Effector CD4-positive, alpha-beta T cell (primary cell): ENCODE results near the gene KLHL28.
A peak's percentile ranks its signal among the peaks of the same experiment; 100 is the strongest.

Experiments used
- DNase-seq: peaks from one replicate; pipeline ENCODE4 v3.0.0-alpha.2; 2020

Gene KLHL28

DNA sequence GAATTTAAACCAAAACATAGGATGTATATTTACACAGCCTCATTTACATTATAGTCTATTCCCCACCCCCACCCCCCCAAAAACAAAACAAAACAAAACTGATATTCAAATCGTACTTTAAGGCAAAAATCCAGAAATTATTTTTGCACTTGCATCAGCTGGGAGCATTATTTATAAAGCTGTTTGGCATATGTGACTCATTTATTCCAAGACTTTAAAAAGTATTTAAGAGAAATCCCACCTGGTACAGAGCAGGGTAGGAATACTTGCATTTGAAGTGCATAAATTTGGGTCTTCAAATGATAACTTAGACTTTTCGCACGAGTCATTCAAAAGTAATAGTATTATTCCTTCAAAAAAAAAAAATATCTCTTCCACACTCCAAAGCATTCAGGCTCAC, 1.1 kb downstream of the KLHL28 start:
- no peak for DNase-seq

DNA sequence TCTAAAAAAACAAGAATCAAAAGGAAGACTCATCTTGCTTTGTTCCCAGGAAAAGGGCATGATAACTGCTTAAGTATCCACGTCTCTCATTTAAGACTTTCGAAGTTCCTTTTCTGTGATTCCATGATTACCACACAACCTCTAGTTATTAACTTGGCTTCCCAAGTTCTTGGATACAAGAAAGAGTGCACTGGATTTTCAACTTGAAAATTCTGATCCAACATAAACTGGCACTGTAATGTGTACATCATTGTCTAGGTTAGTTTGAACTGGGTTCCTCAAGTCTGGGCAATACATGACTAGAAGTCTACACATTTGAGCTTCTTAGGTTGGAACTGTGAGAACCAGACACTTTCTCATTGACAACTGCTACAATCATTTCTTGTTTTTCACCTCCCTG, 1.6 kb downstream of the KLHL28 start:
- DNase-seq: no peak

DNA sequence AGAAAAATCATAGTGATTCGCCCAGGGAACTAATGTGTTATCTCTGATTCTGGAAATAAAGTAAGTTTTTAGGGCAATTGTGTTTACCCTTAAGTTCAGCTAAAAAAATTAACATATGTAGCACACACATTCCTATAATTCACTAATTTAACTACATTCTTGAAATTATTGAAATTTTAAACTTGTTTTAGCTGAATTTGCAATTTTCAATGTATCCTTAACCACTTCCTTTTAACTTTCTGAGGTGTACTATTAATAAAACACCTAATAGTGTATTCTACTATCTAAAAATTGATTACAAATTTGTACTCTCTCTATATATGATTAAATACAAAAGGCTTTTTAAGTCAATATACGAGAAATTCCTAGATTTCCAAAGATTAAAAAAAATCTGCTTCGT, 2.2 kb downstream of the KLHL28 start:
- no peak for DNase-seq

GRCh38 chr14:44956866-44957265, 4.9 kb downstream of the KLHL28 start:
- no peak for DNase-seq

DNA sequence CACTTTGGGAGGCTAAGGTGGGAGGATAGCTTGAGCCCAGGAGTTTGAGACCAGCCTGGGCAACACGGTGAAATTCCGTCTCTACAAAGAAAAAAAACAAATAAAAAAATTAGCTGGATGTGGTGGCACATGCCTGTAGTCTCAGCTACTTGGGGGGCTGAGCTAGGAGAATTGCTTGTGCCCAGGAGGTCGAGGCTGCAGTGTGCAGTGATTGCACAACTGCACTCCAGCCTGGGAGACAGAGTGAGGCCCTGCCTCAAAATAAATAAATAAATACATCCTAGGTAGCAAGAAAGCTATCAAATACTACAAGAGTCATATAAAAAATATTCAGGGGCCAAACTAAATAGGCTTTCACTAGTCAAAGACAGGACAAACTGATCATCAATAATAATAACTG, 6.2 kb downstream of the KLHL28 start:
- no peak for DNase-seq

DNA sequence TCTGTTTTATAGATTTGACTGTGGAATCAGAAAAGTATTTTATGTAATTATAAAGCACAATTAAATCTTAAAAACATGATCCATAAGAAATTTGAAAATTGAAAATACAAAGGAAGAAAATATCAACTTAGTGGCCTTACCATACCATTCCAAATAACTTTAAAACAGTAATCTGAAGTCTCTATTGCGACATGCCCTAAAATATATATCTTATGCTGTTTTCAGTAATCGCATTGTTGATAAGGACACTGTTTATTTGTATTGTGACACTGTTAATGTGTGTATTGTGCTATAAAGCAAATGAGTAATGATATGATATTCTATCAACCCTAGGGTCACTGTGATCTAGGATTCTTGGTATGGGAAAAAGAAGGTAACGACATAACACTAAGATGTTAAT, 7.0 kb downstream of the KLHL28 start:
- no peak for DNase-seq

DNA sequence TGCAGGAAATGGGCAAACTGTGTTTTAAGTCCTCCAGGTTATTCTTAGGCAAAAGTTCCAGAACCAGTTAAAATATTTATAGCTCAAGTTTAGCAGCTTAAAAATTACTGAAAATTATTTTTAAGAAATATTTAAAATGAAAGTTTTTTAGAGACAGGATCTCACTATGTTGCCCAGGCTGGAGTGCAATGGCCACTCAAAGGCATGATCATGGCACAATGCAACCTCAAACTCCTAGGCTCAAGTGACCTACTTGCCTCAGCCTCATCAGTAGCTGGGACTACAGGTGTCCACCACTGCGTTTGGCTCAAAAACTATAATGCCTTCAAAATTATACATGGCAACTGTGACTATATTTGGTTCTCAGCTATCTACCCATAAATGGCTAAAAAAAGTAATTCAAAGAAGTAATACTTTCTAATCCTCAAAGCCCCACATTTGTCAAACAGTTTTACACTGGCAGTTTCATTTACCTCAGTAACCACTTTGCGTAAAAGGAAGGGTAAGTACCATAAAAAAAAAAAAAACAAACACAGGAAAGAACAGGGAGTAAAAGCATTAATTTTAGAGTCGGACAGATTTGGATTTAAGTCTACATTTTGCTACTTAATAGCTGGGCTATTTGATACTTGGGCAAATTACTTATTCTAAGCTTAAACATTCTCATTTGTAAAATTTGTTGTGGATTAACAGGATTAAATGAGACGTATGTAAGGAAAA, 9.2 kb downstream of the KLHL28 start:
- DNase-seq: no peak

DNA sequence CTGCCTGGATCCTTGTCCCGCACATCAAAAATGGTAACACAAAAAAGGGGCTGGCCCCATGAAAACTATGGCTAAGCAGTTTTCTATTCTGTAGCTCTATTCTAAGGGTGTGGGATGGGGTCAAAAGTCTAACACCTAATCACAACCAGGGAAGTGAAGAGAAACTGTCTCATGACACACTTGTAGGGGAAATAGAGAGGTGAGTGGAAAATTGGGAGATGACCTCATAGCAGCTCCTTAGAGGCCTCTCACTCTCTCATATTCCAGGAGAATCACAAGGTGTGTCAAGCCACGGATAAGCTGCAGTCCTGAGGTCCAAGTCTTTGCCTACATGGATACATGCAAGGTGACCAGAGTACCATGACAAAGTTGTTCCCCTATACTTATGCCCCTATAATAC, 10.7 kb downstream of the KLHL28 start:
- DNase-seq: no peak

- DNase-seq: no peak
Measured at GRCh38 chr14:44945264-44945663, 16.5 kb downstream of the KLHL28 start.

DNA sequence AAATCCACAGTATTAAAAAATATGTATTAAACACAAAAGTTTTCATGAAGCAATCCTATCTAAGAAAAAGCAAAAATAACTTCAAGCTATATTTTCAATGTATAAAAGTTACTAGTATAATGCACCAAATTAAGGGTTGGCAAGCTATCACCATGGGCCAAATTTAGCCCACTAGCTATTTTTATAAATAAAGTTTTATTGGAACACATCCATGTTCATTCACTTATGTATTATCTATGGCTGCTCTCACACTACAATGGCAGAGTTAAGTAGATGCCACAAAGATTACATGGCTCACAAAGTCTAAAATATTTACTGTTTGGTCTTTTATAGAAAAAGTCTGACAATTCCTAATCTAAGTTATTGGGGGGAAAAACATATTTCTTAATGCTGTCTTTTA, 17.6 kb downstream of the KLHL28 start:
- no peak for DNase-seq

DNA sequence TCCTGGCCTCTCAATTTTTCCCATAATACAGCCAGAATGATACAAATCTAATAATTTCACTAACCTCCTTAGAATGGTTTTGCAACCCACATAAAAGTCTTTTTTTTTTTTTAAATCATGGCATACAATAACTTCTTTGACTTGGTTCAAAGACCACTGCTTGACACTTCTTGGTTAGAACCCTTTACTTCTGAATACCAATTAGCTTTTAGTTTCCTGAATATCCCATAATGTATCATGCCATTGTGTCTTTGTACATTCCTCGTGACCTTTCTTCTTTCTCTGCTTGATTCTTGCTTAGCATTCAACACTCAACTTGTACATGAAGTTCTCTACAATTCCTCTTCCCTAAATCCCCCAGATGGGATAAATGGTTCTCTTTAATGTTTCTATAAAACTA, 19.3 kb downstream of the KLHL28 start:
- no peak for DNase-seq

GRCh38 chr14:44941591-44941990, 20.2 kb downstream of the KLHL28 start:
- no peak for DNase-seq

DNA sequence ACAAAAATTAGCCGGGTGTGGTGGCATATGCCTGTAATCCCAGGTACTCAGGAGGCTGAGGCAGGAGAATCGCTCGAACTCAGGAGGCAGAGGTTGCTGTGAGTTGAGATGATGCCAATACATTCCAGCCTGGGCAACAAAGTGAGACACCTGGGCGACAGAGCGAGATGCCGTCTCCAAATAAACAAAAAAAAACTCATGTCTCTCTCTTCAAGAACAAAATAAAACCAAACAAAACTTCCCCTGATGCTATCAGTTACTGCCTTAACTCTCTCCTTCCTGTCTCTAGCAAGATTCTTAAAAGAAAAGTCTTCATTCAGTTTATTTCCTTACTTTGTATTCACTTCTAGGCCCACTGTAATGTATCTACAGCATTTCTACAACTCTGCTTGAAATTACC, 20.8 kb downstream of the KLHL28 start:
- DNase-seq: no peak

DNA sequence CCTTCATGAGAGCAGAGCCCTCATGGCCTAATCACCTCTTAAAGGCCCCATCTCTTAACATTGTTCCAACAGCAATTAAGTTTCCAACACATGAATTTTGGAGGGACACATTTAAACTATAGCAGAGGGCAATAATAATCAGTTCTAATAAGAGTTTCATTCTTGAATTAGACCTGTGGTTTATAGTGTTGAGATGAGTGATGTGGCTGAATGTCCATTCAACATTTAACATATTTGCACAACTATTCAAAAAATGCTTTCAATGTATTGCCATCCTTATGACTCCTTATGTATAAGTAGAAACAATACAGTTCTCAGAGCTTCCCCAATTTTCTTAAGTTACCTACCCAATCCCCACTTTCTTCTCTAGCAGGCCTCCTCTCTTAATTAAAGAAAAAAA, 21.5 kb downstream of the KLHL28 start:
- no peak for DNase-seq

GRCh38 chr14:44937547-44937946, 24.2 kb downstream of the KLHL28 start:
- DNase-seq: no peak

- DNase-seq: no peak
Measured at GRCh38 chr14:44935155-44935554, 26.6 kb downstream of the KLHL28 start.

DNA sequence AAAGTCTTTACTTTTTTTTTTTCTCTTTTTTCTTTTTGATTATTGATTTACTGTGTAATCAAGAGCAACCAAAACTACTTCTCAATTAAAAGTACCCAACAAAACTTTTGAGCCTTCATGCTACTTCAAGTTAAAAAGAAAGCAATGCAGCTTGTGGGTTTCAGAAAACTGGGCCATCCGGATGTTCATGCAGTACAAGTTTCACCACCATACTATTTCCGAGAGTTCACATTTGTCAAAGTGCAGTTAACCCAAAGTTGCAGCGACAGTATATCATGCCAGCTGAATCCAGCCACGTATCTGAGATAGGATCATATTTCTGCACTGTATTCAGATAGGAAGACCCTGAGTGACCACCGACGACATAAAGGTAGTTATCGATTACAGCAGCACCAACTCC, 33.0 kb downstream of the KLHL28 start:
- no peak for DNase-seq

GRCh38 chr14:44914849-44915248, 46.9 kb downstream of the KLHL28 start:
- DNase-seq: no peak

DNA sequence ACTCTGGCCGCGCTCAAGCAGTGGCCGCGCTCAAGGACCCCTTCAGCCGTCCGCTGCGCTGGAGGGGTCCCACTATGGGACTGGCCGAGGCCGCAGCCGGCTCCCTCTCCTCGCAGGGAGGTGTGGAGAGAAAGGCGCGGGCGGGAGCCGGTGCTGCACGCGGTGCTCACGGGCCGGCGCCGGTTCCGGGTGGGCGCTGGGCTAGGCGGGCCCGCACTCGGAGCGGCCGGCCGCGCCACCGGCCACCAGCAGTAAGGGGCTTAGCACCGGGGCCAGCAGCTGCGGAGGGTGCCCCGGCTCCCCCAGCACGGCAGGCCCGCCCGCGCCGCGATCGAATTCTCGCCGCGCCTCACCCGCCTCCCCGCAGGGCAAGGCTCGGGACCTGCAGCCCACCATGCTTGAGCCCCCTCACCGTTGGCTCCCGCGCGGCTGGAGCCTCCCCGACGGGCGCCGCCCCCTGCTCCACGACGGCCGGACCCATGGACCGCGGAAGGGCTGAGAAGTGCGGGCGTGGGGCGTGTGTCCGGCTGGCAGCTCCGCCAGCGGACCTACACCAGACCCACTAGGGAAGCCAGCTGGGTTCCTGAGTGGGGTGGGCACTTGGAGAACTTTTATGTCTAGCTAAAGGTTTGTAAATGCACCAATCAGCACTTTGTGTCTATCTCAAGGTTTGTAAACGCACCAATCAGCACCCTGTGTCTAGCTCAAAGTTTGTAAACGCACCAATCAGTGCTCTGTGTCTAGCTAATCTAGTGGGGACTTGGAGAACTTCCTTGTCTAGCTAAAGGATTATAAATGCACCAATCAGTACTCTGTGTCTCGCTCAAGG, 49.5 kb downstream of the KLHL28 start:
- DNase-seq: no peak

GRCh38 chr14:44910821-44911220, 50.9 kb downstream of the KLHL28 start:
- DNase-seq: no peak

- no peak for DNase-seq
Measured at GRCh38 chr14:44901696-44902095, 60.1 kb downstream of the KLHL28 start.

DNA sequence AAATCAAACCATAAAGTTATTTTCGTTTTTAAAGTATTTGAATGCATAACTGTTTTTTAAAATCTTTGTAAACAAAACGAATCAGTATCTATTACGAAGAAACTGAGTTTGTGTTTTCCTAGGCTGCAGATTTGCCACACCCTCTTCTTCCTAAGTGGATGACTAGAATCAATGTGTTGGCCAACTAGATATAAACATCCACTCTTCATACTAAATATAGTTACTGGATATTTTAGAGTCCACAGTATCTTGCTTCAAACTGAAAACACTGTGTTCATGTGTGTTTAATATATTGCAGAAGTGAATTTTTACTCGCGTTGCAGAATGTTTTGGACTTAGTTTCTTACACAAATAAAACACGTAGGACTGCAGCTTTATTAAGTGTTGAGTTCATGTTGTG, 63.2 kb downstream of the KLHL28 start:
- DNase-seq: no peak

DNA sequence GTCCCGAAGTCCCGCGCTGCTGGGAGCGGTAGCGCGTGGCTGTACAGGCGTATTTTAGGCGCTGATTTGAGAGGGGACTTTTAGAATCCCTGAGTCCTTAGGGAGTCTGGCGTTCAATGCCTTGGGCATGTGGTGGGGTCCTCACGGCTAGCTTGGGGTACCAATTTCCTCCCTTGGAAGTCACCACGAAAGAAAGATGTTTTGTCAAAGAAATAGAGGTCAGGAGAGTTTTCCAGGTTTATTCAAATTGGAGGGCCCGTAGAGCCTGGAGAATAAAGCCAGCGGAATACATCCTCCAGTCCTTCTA, 63.9 kb downstream of the KLHL28 start:
- DNase-seq: no peak

GRCh38 chr14:44897041-44897844, 64.5 kb downstream of the KLHL28 start:
- peak; percentile 97 for DNase-seq
